MM.1S (cell line): ENCODE results near the gene TMEM178B.
"Not testable (repeated sequence)": the region's sequence is repeated elsewhere in the genome, so short reads cannot be mapped to it uniquely, and the experiment has no call there.

Source experiments
- CTCF ChIP-seq: fragments of 300-600 bp; sonication (generic); IDR thresholded peaks from 2 replicates; pipeline ENCODE4 v1.5.1; 2016; ENCODE audit warnings: antibody characterized with exemption, low read length, mixed read lengths
- EZH2 ChIP-seq: fragments of 300-600 bp; sonication (generic); optimal IDR thresholded peaks from 2 replicates; pipeline ENCODE3; 2017; ENCODE audit warnings: low read depth, mild to moderate bottlenecking, antibody characterized with exemption, low read length, mixed read lengths
- EZH2phosphoT487 ChIP-seq: fragments of 300-600 bp; sonication (generic); IDR thresholded peaks from 2 replicates; pipeline ENCODE4 v1.6.1; 2018; ENCODE audit warnings: antibody characterized with exemption, low read length

GRCh38 chr7:141383356-141383755 is 309.5 kb downstream of the TMEM178B start:
- TF ChIP-seq CTCF, EZH2, EZH2phosphoT487: not testable (repeated sequence)
